ENCODE measurements around the gene RAB28. TPM values are rescaled to one million over a fixed set of nuclear protein-coding genes. Genes with fewer than 3 reads are reported as not detected.

The RAB28 gene
- total RNA-seq (2014; rRNA removed) (4.9 and 10.4 TPM in 2 replicates), Bru-seq, nascent RNA (percentile 65 among the genes with signal in this experiment), BruChase-seq, experiment 1, labeled RNA remaining after a 6-hour chase (percentile 55 among the genes with signal in this experiment), BruChase-seq, experiment 2, labeled RNA remaining after a 2-hour chase (percentile 69 among the genes with signal in this experiment)
- long read RNA-seq, transcript RAB28-201 (8 exons, 1,810 nt): minor isoform, 5 of 36 reads
- long read RNA-seq, transcript RAB28-202 (7 exons, 1,715 nt): major isoform, 14 of 36 reads
- long read RNA-seq, partial matches to known transcripts: 7 of 36 reads
- long read RNA-seq, other reads (novel, unspliced or antisense): 7 of 36 reads

DNA sequence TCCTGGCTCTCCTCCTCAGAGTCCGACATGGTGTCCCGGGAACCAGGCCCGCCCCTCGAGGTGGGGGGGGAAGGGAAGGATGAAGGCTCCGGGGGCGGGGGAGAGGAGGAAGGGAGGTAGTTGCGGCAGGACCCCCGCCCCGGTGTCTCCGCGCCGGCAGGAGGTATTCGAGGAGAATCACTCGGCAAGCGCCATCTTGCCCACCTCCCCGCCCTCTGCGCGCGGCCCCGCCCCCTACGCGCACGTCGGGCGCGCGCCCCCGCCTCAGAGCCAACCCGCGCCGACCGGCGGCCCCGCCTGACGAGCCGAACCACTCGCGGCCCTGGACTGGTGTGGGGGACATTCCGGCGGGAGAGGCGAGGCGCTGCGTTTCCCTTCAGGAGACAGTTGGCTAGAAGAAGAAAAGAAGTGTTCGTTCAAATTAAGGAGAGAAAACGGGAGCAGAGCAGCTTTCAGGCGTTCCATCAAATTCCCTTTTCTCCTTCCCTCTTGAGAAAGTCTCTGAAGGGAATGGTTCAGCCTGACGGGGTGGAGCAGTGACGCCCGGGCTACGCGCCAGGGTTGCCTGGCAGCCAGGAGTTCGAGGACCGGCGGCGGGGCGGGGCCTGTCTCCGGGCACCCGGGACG is at the start of gene RAB28:
RAB28 (minus strand) TSS at position 219 of the 627 bp plus-strand sequence.
- peak within 1 kb of the TSS; percentile 74 for H3K27ac ChIP-seq (ENCODE audit: low read length)
- H3K36me3 ChIP-seq (ENCODE audit: low read depth, low read length): no peaks in the 10 kb centered on the region
- ChIA-PET POLR2A (ENCODE audit: unreplicated experiment) (no interaction called here), CTCF (no interaction called here)
- peak within 1 kb of the TSS; percentile 89 for H3K4me3 ChIP-seq (ENCODE audit: low read length)
- peak within 1 kb of the TSS; percentile 89 for H3K9ac ChIP-seq (ENCODE audit: low read length)
- H3K79me2 ChIP-seq (ENCODE audit: low read length): peaks cover 33% of the 10 kb centered on the region
- H3K4me1 ChIP-seq (ENCODE audit: insufficient read depth, low read length): peaks cover 18% of the 10 kb centered on the region
- H3K27me3 ChIP-seq (ENCODE audit: low read length): no peaks in the 10 kb centered on the region
- H3F3A ChIP-seq (ENCODE audit: low read length, unreplicated experiment): no peaks in the 10 kb centered on the region
- no peaks in the 10 kb centered on the region for H3K9me2 ChIP-seq (replicated peaks; ENCODE audit: low read length)
- intact Hi-C loops (cut with micrococcal nuclease): loop anchor here (5.0 kb wide), 1 partner anchor 63 kb away; no protein-coding TSS in a partner anchor
- H3K9me3 ChIP-seq (ENCODE audit: low read length): no peaks in the 10 kb centered on the region
- peak within 1 kb of the TSS; percentile 97 for H3K4me2 ChIP-seq (ENCODE audit: low read length)
- TF ChIP-seq, protein P1, sequence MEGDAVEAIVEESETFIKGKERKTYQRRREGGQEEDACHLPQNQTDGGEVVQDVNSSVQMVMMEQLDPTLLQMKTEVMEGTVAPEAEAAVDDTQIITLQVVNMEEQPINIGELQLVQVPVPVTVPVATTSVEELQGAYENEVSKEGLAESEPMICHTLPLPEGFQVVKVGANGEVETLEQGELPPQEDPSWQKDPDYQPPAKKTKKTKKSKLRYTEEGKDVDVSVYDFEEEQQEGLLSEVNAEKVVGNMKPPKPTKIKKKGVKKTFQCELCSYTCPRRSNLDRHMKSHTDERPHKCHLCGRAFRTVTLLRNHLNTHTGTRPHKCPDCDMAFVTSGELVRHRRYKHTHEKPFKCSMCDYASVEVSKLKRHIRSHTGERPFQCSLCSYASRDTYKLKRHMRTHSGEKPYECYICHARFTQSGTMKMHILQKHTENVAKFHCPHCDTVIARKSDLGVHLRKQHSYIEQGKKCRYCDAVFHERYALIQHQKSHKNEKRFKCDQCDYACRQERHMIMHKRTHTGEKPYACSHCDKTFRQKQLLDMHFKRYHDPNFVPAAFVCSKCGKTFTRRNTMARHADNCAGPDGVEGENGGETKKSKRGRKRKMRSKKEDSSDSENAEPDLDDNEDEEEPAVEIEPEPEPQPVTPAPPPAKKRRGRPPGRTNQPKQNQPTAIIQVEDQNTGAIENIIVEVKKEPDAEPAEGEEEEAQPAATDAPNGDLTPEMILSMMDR (conservative IDR thresholded peaks at IDR 0.05; ENCODE audit: low read depth, low read length): no peak
- TF ChIP-seq EZH2 (IDR thresholded peaks at IDR 0.05; ENCODE audit: low read length, unreplicated experiment) (no peak), EZH2phosphoT487 (IDR thresholded peaks at IDR 0.05; ENCODE audit: borderline replicate concordance, low read length) (no peak)
- H2AFZ ChIP-seq (ENCODE audit: low read length): peak within 1 kb of the TSS; percentile 92
- DNase-seq (peak; percentile 82), ATAC-seq (peak; percentile 79)
- H4K20me1 ChIP-seq (ENCODE audit: low read length): no peaks in the 10 kb centered on the region
- no TSS peak for BruUV-seq (replicated peaks)

DNA sequence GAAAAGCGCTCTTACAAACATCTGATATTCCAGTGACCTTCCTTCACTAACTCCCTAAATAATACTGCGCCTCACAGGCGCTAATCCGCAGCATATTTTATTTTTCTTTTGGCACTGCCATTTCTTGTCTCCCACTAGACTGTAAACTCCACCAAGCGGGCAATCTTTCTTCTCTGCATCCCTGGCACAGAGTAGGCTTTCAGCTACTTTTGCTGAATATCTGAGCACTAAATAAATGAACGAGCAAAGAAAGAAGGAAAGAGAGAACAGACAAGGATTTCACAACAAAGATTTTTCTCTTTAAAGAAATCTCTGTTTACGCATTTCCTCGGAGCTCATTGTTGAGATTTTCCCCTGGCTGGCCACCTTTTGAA is 47.5 kb upstream of the RAB28 start:
- no TSS peak for BruUV-seq (replicated peaks)
- POLR2A ChIA-PET (ENCODE audit: unreplicated experiment): no interaction called here
- peaks cover 44% of the 10 kb centered on the region for H3K27me3 ChIP-seq (ENCODE audit: low read length)

More for the DNA sequence above, 47.5 kb upstream of the RAB28 start:
- CTCF ChIA-PET: interaction anchor here (0.6 kb wide), 1 partner anchor 679 kb away, joined by 4 read pairs; no protein-coding TSS in a partner anchor
- intact Hi-C loops (cut with micrococcal nuclease): no loop called here
- H3K4me2 ChIP-seq (ENCODE audit: low read length): no peak overlapping the region
- no peaks in the 10 kb centered on the region for H3K36me3 ChIP-seq (ENCODE audit: low read depth, low read length)
- DNase-seq (no peak), ATAC-seq (no peak)
- no peaks in the 10 kb centered on the region for H3K9me3 ChIP-seq (ENCODE audit: low read length)
- H3K4me1 ChIP-seq (ENCODE audit: insufficient read depth, low read length): no peaks in the 10 kb centered on the region
- TF ChIP-seq EZH2 (IDR thresholded peaks at IDR 0.05; ENCODE audit: low read length, unreplicated experiment) (no peak), EZH2phosphoT487 (IDR thresholded peaks at IDR 0.05; ENCODE audit: borderline replicate concordance, low read length) (no peak)
- TF ChIP-seq, protein P1 (conservative IDR thresholded peaks at IDR 0.05; ENCODE audit: low read depth, low read length): no peak
- no peaks in the 10 kb centered on the region for H3K9me2 ChIP-seq (replicated peaks; ENCODE audit: low read length)
- no peak overlapping the region for H2AFZ ChIP-seq (ENCODE audit: low read length)
- H3F3A ChIP-seq (ENCODE audit: low read length, unreplicated experiment): no peaks in the 10 kb centered on the region
- no peak overlapping the region for H3K4me3 ChIP-seq (ENCODE audit: low read length)
- H3K79me2 ChIP-seq (ENCODE audit: low read length): no peaks in the 10 kb centered on the region
- no peak overlapping the region for H3K9ac ChIP-seq (ENCODE audit: low read length)
- H3K27ac ChIP-seq (ENCODE audit: low read length): no peak overlapping the region
- H4K20me1 ChIP-seq (ENCODE audit: low read length): no peaks in the 10 kb centered on the region
